NCI-H82 treated with DMSO at 0.1 percent for 48 hours (cell line): ENCODE measurements around the gene USP5.

ENCODE experiments used
- DNase-seq: peaks from one replicate; lab custom pipeline; 2025; ENCODE audit not compliant: unreplicated experiment; lab: John Stamatoyannopoulos, UW

USP5 gene

GRCh38 chr12:6909421-6910145 is 57.6 kb downstream of the USP5 start:
- DNase-seq: no peak

GRCh38 chr12:6912164-6912935 is 60.4 kb downstream of the USP5 start:
- no peak for DNase-seq

GRCh38 chr12:6914246-6914946 is 62.4 kb downstream of the USP5 start, which contains the start of gene ENO2:
TSS of gene ENO2 (plus strand) at chr12:6914580. CDS start at chr12:6915833, 1,253 bp downstream.
- no peak for DNase-seq

- peak; percentile 92 for DNase-seq
Observed at GRCh38 chr12:6914947-6915788, 63.2 kb downstream of the USP5 start.

- no peak for DNase-seq
Observed at GRCh38 chr12:6915789-6916285, 63.9 kb downstream of the USP5 start.
